HG03060 (cell line): ENCODE data around the gene PPP1R3E.

Experiments
- ATAC-seq: cut with Tn5 transposase; IDR thresholded peaks from one replicate; pipeline ENCODE4 v1.9.1; 2021; ENCODE audit warnings: low read depth, moderate number of reproducible peaks; ENCODE audit not compliant: unreplicated experiment

The PPP1R3E gene

DNA sequence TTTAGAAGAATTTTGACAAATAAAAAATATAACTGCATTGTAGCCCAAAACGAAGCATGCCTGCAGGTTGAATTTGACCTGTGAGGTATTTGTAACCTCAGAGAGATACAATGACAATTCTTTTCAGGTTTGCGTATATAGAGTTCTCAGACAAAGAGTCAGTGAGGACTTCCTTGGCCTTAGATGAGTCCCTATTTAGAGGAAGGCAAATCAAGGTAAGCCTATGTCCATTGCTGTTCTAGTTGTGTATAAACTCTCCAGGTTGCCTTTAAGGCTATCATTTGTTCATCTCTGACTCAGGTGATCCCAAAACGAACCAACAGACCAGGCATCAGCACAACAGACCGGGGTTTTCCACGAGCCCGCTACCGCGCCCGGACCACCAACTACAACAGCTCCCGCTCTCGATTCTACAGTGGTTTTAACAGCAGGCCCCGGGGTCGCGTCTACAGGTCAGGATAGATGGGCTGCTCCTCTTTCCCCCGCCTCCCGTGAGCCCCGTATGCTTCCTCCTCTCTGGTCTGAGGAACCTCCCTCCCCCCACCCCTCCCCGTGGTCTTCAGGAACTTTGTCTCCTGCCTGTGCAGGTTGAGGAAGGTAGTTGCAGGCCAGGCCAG is 21.3 kb upstream of the PPP1R3E start:
- ATAC-seq: no peak

DNA sequence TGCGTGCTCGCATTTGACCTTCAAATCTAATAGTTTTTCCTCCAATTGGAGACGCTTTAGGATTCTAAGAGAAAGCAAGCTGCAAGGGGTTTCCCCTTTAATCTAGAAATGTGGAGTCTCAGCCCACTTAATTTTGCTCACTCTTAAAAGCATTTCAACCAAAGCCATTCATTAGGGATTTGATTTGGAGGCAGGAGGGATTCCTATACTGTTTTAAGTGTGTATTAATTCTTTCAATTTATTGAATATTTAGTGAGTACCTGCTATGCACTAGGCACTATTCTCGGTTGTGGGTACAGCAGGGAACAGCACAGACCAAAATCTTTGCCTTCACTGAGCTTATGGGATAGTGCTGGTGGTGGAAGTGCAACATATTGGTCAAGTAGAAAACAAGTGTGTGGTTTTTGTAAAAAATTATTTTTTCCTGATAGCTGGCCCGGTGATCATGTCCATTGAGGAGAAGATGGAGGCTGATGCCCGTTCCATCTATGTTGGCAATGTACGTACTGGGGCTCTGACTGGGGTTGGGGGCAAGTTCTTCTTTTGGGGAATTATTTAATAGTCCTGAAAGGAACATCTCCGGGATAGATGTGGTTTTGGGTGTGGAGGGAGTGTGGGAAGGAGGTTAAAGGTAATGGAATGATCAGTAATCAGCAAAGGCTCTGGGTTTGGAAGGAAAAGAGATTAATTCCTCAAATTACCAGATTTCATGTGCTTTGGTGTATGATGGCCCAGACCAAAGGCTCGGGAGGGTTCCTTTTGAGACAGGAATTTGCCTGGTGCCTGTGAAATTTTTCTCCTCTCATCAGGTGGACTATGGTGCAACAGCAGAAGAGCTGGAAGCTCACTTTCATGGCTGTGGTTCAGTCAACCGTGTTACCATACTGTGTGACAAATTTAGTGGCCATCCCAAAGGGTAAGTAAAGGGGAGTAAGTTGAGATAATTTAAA is 20.2 kb upstream of the PPP1R3E start:
- no peak for ATAC-seq

GRCh38 chr14:23321572-23322547 is 19.2 kb upstream of the PPP1R3E start:
- ATAC-seq: no peak

- peak; percentile 83 for ATAC-seq
These were observed 18.2 kb upstream of the PPP1R3E start, which contains the start of gene PABPN1 for GRCh38 chr14:23320584-23321571. Gene PABPN1, plus strand, starts transcription at chr14:23321457. Its CDS starts 13 bp downstream, at chr14:23321470.

DNA sequence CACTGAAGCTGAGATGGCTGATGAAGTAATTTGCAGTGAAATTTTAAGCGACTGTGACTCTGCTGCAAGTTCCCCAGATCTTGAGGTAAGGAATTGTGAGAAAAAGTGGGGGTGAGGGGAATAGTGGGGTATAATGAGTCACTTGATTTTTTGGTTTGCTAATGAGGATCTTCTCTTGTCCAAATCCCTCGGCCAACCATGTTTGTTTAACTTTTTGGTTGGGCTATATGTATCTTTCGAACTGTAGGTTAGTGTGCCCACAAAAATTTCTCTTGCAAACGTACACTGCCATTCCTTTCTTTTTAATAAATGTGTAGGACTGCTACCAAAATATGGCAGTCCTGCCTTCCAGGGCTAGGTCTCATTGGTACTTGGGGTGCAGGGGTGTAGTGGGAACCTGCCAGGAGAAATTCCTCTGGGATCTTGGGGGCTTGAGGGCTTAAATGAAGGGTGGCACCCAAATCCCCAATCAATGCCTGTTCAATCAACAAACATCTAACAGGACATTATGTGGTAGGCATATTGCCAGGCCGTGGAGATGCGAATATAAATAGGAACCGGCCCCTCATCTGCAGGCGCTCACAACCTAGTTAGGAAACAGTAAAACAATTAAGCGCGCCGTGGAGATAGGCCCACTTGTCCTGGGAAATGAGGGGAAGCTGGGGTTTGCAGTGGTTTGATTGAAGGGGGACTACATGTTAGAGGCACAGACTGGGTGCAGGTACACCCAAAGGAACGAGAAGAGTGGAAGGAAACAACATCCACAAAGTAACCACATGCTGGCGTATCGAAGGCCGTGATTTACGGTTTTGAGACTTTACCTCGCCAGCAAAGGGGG is 17.3 kb upstream of the PPP1R3E start:
- no peak for ATAC-seq

DNA sequence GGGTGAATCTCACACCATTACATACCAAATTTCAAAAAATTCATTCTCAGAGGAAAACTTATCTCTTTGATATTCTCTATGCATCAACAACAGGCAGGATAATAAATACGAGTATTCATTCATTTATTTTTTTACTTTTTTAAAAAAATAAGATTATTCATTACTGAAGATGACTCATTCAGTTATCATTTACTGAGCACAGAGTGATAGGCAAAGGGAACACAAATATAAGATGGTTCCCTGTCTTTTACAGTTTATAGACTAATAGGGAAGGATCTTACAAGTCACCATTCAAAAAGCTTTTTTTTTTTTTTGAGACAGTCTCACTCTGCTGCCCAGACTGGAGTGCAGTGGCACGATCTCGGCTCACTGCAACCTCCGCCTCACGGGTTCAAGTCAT is 13.6 kb upstream of the PPP1R3E start:
- ATAC-seq: no peak

- no peak for ATAC-seq
These were observed 7.9 kb upstream of the PPP1R3E start for GRCh38 chr14:23310546-23310945.

- ATAC-seq: no peak
These were observed 6.2 kb upstream of the PPP1R3E start for GRCh38 chr14:23308721-23309445.

DNA sequence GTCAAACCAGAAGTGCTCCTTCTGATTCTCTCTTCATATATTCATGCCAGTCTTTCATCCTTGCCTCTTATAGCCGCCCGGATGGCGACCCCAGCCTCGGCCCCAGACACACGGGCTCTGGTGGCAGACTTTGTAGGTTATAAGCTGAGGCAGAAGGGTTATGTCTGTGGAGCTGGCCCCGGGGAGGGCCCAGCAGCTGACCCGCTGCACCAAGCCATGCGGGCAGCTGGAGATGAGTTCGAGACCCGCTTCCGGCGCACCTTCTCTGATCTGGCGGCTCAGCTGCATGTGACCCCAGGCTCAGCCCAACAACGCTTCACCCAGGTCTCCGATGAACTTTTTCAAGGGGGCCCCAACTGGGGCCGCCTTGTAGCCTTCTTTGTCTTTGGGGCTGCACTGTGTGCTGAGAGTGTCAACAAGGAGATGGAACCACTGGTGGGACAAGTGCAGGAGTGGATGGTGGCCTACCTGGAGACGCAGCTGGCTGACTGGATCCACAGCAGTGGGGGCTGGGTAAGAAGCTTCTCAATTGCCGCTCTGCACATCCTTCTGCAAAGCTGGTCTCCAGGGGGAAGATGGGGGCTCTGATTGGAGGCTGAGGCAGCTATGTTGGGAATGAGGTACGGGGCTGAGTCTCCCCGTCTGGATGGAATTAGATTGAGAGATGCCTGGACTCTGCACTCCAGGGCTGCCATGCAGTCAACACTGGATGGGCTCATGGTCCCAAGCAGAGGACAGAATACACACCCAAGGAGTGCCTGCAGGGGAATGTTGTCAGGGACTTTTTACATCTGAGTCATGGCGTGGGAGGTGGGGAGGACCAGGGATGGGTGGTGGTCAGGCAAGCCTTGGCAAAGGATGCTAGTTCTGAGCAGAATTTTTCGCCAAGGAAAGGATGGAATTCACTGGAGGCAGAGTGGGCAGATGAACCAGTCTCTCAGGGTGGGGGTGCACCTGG is 5.3 kb upstream of the PPP1R3E start:
- ATAC-seq: no peak

GRCh38 chr14:23307146-23307530 is 4.5 kb upstream of the PPP1R3E start:
- no peak for ATAC-seq

DNA sequence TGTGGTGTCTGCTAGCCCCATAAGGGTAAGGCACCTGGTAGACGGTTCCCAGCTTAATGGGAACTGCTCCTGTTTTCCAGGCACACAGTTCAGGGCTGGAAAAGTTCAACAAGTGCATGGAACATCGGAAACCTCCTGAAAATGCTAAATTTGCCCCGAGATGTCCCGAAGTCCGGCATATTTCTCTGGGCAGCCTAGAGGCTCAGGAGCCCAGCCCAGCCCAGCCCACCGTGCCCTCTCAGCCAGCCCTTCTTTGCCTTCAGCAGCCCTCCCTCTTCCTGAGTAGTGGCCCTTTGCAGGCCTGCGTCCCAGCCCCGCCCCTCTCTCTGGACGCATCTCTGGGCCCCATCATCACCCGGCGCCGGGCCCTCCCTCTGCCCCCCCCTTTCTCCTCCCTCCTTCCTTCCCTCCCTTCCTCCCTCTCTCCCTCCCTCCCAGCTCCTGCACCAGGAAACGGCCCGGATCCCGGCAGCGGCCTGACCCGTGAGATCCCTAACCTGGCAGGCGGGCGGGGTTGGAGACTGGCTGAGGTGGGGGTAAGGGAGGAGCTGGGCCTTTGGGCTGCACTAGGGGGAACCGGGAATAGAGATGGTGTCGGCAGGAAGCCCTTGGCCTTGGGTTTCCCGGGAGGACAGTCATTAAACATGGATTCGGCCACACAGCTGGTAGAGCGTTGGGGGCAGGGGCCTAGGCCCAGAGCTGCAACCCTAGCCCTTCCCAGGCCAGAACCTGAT is 3.9 kb upstream of the PPP1R3E start, which contains the start of gene BCL2L2:
Gene BCL2L2 (plus strand): TSS at position 422 of the 734 bp plus-strand sequence. CDS start 935 bp downstream, outside the sequence.
- ATAC-seq: no peak

DNA sequence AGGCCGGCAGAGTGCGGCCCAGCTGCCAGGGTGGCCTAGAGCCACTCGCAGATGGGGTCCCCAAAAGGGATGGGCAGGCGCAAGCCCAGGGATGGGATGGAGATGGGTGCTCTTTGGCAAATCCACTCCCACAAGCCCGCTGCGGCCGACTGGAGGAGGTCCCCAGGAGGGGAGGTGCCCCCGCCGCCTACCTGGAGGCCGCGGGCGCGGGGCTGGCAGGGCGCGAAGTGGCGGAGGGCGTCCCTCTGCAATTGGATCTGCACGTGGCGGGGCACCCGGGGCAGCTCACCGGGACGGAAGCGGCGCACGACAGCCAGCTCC is 730 bp downstream of the PPP1R3E start:
- no peak for ATAC-seq

- ATAC-seq: peak; percentile 46
These were observed 1.2 kb downstream of the PPP1R3E start for GRCh38 chr14:23301288-23301968.

- ATAC-seq: no peak
These were observed 1.9 kb downstream of the PPP1R3E start for GRCh38 chr14:23300687-23301223.

DNA sequence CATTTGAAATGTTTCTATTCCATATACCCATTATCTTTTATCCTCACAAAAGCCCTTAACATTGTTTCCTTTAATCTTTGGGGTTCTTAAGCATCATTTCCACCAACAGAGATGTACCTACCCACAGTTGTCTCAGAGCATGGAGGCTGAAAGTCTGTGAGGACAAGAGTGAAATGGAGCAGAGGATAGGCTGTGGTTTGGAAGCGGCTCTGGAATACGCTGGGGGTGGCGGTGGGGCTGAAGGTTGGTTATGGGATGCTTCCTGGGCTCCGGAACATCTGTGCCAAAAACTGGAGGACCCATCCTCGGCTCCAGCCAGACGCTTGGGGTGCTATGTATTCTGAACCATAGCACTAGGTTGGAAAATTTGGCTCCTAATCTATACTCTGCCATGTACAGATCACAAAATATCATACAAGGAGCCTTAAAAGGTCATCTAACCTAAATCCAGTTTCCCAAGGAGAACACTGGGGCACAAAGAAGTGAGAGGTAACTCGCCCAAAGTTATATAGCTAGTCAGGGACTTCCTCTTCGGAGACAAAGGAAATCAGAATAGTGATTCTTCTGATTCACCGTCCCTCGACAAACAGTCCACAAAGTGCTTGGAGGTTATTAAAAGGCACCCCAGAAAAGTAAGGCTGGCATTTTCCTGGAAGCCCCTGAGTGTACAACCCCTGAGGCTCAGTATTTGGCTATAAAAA is 2.5 kb downstream of the PPP1R3E start:
- ATAC-seq: no peak
